WTC11 (cell line): ENCODE results near the gene RUNX1. TPM values are rescaled to one million over a fixed set of nuclear protein-coding genes. Genes with fewer than 3 reads are reported as not detected.

Experiments used
- ATAC-seq: fragments of 200-7000 bp; cut with Tn5 transposase; 2 replicates; pipeline ENCODE4 v1.10.0; 2021; ENCODE audit warnings: mild to moderate bottlenecking, moderate library complexity
- CTCF ChIA-PET: fragments of 300-600 bp; sonication (Branson Sonifier 250); formaldehyde crosslinking; loops from one replicate; lab custom pipeline; 2021; ENCODE audit warnings: antibody characterized with exemption; lab: Charles Lee
- POLR2A ChIA-PET: fragments of 350-600 bp; sonication (Branson Sonifier 250); formaldehyde crosslinking; loops from one replicate; lab custom pipeline; 2021; ENCODE audit warnings: antibody characterized with exemption; lab: Charles Lee
- DNase-seq: peaks from one replicate; pipeline ENCODE4 v3.0.0; 2021; ENCODE audit warnings: low spot score
- H3K27ac Mint-ChIP-seq: 2 replicates; pipeline ENCODE4 v1.8.0; 2021; ENCODE audit warnings: mixed read lengths
- H3K27me3 Mint-ChIP-seq: 2 replicates; pipeline ENCODE4 v1.8.0; 2021; ENCODE audit warnings: low read depth, mild to moderate bottlenecking, moderate library complexity, mixed read lengths
- H3K36me3 Mint-ChIP-seq: 2 replicates; pipeline ENCODE4 v1.8.0; 2021; ENCODE audit warnings: mixed read lengths
- H3K4me1 Mint-ChIP-seq: 2 replicates; pipeline ENCODE4 v1.8.0; 2022; ENCODE audit warnings: mixed read lengths
- H3K4me3 Mint-ChIP-seq: 2 replicates; pipeline ENCODE4 v1.8.0; 2021; ENCODE audit warnings: mild to moderate bottlenecking, moderate library complexity, mixed read lengths
- H3K9me3 Mint-ChIP-seq: 2 replicates; pipeline ENCODE4 v1.8.0; 2021; ENCODE audit warnings: mixed read lengths
- ATF1 ChIP-seq: sonication (generic); formaldehyde crosslinking; IDR thresholded peaks from 2 replicates; pipeline ENCODE4 v1.8.1; 2023; ENCODE audit warnings: mild to moderate bottlenecking, moderate library complexity, missing genetic modification reagents
- CREB1 ChIP-seq: sonication (generic); formaldehyde crosslinking; IDR thresholded peaks from 2 replicates; pipeline ENCODE4 v1.8.0; 2023; ENCODE audit warnings: mild to moderate bottlenecking, missing genetic modification reagents
- ETV6 ChIP-seq: sonication (generic); formaldehyde crosslinking; IDR thresholded peaks from 2 replicates; pipeline ENCODE4 v1.8.1; 2022; ENCODE audit warnings: mild to moderate bottlenecking, missing genetic modification reagents
- FOXJ3 ChIP-seq: sonication (generic); formaldehyde crosslinking; IDR thresholded peaks from 2 replicates; pipeline ENCODE4 v1.9.0; 2021; ENCODE audit warnings: missing genetic modification reagents, mild to moderate bottlenecking, borderline replicate concordance
- GABPB1 ChIP-seq: sonication (generic); formaldehyde crosslinking; IDR thresholded peaks from 2 replicates; pipeline ENCODE4 v1.8.1; 2023; ENCODE audit warnings: mild to moderate bottlenecking, missing genetic modification reagents
- JAZF1 ChIP-seq: fragments of 250-450 bp; sonication (Bioruptor Pico); IDR thresholded peaks from 2 replicates; pipeline ENCODE4 v1.9.0; 2021; ENCODE audit warnings: moderate library complexity, mild to moderate bottlenecking, inconsistent platforms
- JUN ChIP-seq: sonication (generic); formaldehyde crosslinking; IDR thresholded peaks from 2 replicates; pipeline ENCODE4 v1.8.0; 2023; ENCODE audit warnings: mild to moderate bottlenecking, missing genetic modification reagents
- KAT7 ChIP-seq: sonication (generic); formaldehyde crosslinking; IDR thresholded peaks from 2 replicates; pipeline ENCODE4 v1.8.1; 2023; ENCODE audit warnings: missing genetic modification reagents, mild to moderate bottlenecking, borderline replicate concordance
- NFATC4 ChIP-seq: fragments of 250-450 bp; sonication (Bioruptor Pico); IDR thresholded peaks from 2 replicates; pipeline ENCODE4 v1.9.0; 2021; ENCODE audit warnings: mild to moderate bottlenecking
- NR1H2 ChIP-seq: sonication (generic); formaldehyde crosslinking; IDR thresholded peaks from 2 replicates; pipeline ENCODE4 v1.9.0; 2021; ENCODE audit warnings: mild to moderate bottlenecking, moderate library complexity, missing genetic modification reagents
- NR2C2 ChIP-seq: sonication (generic); formaldehyde crosslinking; IDR thresholded peaks from 2 replicates; pipeline ENCODE4 v1.8.0; 2022; ENCODE audit warnings: mild to moderate bottlenecking, missing genetic modification reagents
- TEAD1 ChIP-seq: sonication (generic); formaldehyde crosslinking; IDR thresholded peaks from 2 replicates; pipeline ENCODE4 v1.8.0; 2022; ENCODE audit warnings: mild to moderate bottlenecking, missing genetic modification reagents
- ZBTB21 ChIP-seq: sonication (generic); formaldehyde crosslinking; IDR thresholded peaks from 2 replicates; pipeline ENCODE4 v1.8.1; 2023; ENCODE audit warnings: mild to moderate bottlenecking, missing genetic modification reagents, borderline replicate concordance
- ZNF121 ChIP-seq: sonication (generic); formaldehyde crosslinking; IDR thresholded peaks from 2 replicates; pipeline ENCODE4 v1.8.0; 2023; ENCODE audit warnings: missing genetic modification reagents
- ZNF263 ChIP-seq: sonication (generic); formaldehyde crosslinking; IDR thresholded peaks from 2 replicates; pipeline ENCODE4 v1.8.1; 2022; ENCODE audit warnings: low read depth, mild to moderate bottlenecking, moderate library complexity, missing genetic modification reagents
- total RNA-seq: library from RNA; stranded (reverse); gene quantifications from 3 replicates; pipeline ENCODE4 v1.2.3, GENCODE V29; 2021
- TF ChIP-seq, protein P1 (sequence below): sonication (generic); formaldehyde crosslinking; IDR thresholded peaks from 2 replicates; pipeline ENCODE4 v1.8.1; 2023; ENCODE audit warnings: mild to moderate bottlenecking, missing genetic modification reagents, moderate library complexity
- TF ChIP-seq, protein P2 (sequence below): sonication (generic); formaldehyde crosslinking; IDR thresholded peaks from 2 replicates; pipeline ENCODE4 v1.8.1; 2023; ENCODE audit warnings: mild to moderate bottlenecking, moderate library complexity, missing genetic modification reagents
- TF ChIP-seq, protein P3 (sequence below): sonication (generic); formaldehyde crosslinking; IDR thresholded peaks from 2 replicates; pipeline ENCODE4 v1.8.1; 2023; ENCODE audit warnings: mild to moderate bottlenecking, missing genetic modification reagents, moderate library complexity
- TF ChIP-seq, protein P4 (sequence below): sonication (generic); formaldehyde crosslinking; IDR thresholded peaks from 2 replicates; pipeline ENCODE4 v1.8.1; 2022; ENCODE audit warnings: low read depth, mild to moderate bottlenecking, moderate library complexity, missing genetic modification reagents, borderline replicate concordance
- TF ChIP-seq, protein P5 (sequence below): sonication (generic); formaldehyde crosslinking; conservative IDR thresholded peaks from 2 replicates; pipeline ENCODE4 v1.8.1; 2022; ENCODE audit warnings: mild to moderate bottlenecking, missing genetic modification reagents
- TF ChIP-seq, protein P6 (sequence below): sonication (generic); formaldehyde crosslinking; IDR thresholded peaks from 2 replicates; pipeline ENCODE4 v1.8.1; 2023; ENCODE audit warnings: mild to moderate bottlenecking, missing genetic modification reagents
- TF ChIP-seq, protein P7 (sequence below): fragments of 250-450 bp; sonication (Bioruptor Pico); IDR thresholded peaks from 2 replicates; pipeline ENCODE4 v1.9.0; 2021; ENCODE audit warnings: mild to moderate bottlenecking, borderline replicate concordance

Gene RUNX1
- total RNA-seq, 1 experiment from 2014 or later = 2.2 TPM

DNA sequence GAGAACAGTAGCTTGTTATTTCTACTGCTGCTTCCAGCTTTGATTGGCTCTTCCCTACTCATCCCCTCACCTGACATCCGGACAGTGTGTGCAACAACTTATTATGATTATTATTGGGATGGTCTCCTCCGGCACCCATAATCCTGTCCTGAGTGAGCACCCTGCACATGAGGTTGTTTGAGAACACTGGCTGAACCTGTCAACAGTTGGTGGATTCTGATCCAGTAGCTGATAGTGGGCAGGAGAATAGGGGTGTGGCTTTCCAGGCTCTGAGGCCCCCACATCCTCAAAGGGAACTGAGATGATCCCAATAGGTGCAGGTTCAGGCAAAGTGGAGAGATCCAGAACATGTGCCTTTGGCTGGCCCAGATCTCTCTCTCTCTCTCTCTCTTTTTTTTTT, 60.5 kb downstream of the RUNX1 start (continued):
- TF ChIP-seq, protein P1, sequence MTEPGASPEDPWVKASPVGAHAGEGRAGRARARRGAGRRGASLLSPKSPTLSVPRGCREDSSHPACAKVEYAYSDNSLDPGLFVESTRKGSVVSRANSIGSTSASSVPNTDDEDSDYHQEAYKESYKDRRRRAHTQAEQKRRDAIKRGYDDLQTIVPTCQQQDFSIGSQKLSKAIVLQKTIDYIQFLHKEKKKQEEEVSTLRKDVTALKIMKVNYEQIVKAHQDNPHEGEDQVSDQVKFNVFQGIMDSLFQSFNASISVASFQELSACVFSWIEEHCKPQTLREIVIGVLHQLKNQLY (CRISPR knock-in tag) = no peak
- no peak for TF ChIP-seq NFATC4 (CRISPR knock-in tag)
- TF ChIP-seq, protein P2, sequence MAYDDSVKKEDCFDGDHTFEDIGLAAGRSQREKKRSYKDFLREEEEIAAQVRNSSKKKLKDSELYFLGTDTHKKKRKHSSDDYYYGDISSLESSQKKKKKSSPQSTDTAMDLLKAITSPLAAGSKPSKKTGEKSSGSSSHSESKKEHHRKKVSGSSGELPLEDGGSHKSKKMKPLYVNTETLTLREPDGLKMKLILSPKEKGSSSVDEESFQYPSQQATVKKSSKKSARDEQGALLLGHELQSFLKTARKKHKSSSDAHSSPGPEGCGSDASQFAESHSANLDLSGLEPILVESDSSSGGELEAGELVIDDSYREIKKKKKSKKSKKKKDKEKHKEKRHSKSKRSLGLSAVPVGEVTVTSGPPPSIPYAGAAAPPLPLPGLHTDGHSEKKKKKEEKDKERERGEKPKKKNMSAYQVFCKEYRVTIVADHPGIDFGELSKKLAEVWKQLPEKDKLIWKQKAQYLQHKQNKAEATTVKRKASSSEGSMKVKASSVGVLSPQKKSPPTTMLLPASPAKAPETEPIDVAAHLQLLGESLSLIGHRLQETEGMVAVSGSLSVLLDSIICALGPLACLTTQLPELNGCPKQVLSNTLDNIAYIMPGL (CRISPR knock-in tag) = no peak

DNA sequence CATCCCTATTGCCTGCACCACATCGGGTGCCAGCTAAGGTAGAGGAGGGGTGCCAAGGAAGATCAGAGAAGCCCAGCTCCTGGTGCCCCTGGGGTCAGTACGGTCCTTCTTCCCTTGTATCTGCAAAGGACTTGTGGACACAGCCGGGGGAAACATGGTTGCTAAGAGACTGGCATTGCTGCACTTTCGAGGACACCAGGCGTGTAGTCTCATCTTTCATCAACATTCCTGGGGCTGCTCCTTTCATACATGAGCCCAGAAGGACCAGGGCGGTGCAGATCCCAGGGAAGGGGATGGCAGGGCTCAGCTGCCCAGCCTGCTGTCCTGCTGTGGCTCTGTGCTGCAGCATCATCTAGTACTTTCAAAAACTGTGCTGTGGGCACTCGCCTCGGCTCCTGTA, 61.0 kb downstream of the RUNX1 start:
- H3K4me1 Mint-ChIP-seq = peaks cover 10% of the 10 kb centered on the region
- no peaks in the 10 kb centered on the region for H3K36me3 Mint-ChIP-seq
- CTCF ChIA-PET = interaction anchor here (2.9 kb wide), 1 partner anchor 243 kb away, joined by 9 read pairs; no protein-coding TSS in a partner anchor
- peaks cover 10% of the 10 kb centered on the region for H3K27me3 Mint-ChIP-seq
- H3K27ac Mint-ChIP-seq = no peak overlapping the region
- no peaks in the 10 kb centered on the region for H3K9me3 Mint-ChIP-seq
- POLR2A ChIA-PET = no interaction called here
- DNase-seq (no peak), ATAC-seq (no peak)
- H3K4me3 Mint-ChIP-seq = no peak overlapping the region
- TF ChIP-seq ZBTB21 (CRISPR knock-in tag) = no peak
- TF ChIP-seq, protein P3, sequence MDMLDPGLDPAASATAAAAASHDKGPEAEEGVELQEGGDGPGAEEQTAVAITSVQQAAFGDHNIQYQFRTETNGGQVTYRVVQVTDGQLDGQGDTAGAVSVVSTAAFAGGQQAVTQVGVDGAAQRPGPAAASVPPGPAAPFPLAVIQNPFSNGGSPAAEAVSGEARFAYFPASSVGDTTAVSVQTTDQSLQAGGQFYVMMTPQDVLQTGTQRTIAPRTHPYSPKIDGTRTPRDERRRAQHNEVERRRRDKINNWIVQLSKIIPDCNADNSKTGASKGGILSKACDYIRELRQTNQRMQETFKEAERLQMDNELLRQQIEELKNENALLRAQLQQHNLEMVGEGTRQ (CRISPR knock-in tag) = no peak
- TF ChIP-seq ZNF263 (CRISPR knock-in tag) = no peak
- no peak for TF ChIP-seq NR1H2 (CRISPR knock-in tag)
- no peak for TF ChIP-seq FOXJ3 (CRISPR knock-in tag)
- TF ChIP-seq NR2C2 (CRISPR knock-in tag) = no peak
- no peak for TF ChIP-seq KAT7 (CRISPR knock-in tag)
- TF ChIP-seq, protein P4, sequence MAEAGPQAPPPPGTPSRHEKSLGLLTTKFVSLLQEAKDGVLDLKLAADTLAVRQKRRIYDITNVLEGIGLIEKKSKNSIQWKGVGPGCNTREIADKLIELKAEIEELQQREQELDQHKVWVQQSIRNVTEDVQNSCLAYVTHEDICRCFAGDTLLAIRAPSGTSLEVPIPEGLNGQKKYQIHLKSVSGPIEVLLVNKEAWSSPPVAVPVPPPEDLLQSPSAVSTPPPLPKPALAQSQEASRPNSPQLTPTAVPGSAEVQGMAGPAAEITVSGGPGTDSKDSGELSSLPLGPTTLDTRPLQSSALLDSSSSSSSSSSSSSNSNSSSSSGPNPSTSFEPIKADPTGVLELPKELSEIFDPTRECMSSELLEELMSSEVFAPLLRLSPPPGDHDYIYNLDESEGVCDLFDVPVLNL = no peak
- no peak for TF ChIP-seq ZNF121
- no peak for TF ChIP-seq CREB1 (CRISPR knock-in tag)
- TF ChIP-seq, protein P5, sequence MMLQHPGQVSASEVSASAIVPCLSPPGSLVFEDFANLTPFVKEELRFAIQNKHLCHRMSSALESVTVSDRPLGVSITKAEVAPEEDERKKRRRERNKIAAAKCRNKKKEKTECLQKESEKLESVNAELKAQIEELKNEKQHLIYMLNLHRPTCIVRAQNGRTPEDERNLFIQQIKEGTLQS (CRISPR knock-in tag) = no peak
- TF ChIP-seq, protein P1 (CRISPR knock-in tag) = no peak
- no peak for TF ChIP-seq ETV6

DNA sequence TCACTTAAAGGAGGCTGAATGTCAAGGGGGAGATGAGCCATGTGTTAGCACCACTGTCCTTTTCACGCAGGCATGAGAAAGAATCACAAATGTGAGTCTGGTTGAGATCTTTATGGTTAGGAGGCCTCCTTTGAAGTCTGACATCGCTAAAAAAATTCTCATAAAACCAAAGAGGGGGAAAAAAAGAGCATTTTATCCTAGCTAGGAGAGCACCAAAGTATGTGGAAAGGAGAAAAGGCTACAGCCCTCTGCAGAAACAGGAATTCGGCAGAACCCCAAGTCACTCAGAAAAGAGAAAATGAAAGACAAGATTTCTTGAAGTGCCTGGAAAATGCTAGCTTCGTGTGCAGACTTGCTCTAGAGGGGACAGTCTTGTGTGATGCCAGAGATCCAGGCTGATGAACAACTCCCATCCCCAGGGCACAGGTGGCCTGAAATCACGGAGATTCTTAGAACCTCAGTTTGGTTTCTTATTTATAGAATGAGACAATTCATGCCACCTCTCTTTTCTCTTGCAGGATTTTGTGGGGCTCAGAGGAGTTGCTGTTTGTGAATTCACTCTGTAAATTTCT, 61.5 kb downstream of the RUNX1 start:
- H3K27ac Mint-ChIP-seq = no peak overlapping the region
- no peak for ATAC-seq
- ChIA-PET CTCF (no interaction called here), POLR2A (no interaction called here)
- peaks cover 10% of the 10 kb centered on the region for H3K4me1 Mint-ChIP-seq
- no peaks in the 10 kb centered on the region for H3K36me3 Mint-ChIP-seq
- no peak overlapping the region for H3K4me3 Mint-ChIP-seq
- H3K9me3 Mint-ChIP-seq = no peaks in the 10 kb centered on the region
- peaks cover 10% of the 10 kb centered on the region for H3K27me3 Mint-ChIP-seq
- no peak for DNase-seq
- TF ChIP-seq ETV6 (no peak), GABPB1 (CRISPR knock-in tag) (no peak), JUN (CRISPR knock-in tag) (no peak), ATF1 (CRISPR knock-in tag) (no peak), JAZF1 (no peak), TEAD1 (CRISPR knock-in tag) (no peak)
- TF ChIP-seq, protein P6, sequence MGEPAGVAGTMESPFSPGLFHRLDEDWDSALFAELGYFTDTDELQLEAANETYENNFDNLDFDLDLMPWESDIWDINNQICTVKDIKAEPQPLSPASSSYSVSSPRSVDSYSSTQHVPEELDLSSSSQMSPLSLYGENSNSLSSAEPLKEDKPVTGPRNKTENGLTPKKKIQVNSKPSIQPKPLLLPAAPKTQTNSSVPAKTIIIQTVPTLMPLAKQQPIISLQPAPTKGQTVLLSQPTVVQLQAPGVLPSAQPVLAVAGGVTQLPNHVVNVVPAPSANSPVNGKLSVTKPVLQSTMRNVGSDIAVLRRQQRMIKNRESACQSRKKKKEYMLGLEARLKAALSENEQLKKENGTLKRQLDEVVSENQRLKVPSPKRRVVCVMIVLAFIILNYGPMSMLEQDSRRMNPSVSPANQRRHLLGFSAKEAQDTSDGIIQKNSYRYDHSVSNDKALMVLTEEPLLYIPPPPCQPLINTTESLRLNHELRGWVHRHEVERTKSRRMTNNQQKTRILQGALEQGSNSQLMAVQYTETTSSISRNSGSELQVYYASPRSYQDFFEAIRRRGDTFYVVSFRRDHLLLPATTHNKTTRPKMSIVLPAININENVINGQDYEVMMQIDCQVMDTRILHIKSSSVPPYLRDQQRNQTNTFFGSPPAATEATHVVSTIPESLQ (CRISPR knock-in tag) = no peak
- TF ChIP-seq, protein P7, sequence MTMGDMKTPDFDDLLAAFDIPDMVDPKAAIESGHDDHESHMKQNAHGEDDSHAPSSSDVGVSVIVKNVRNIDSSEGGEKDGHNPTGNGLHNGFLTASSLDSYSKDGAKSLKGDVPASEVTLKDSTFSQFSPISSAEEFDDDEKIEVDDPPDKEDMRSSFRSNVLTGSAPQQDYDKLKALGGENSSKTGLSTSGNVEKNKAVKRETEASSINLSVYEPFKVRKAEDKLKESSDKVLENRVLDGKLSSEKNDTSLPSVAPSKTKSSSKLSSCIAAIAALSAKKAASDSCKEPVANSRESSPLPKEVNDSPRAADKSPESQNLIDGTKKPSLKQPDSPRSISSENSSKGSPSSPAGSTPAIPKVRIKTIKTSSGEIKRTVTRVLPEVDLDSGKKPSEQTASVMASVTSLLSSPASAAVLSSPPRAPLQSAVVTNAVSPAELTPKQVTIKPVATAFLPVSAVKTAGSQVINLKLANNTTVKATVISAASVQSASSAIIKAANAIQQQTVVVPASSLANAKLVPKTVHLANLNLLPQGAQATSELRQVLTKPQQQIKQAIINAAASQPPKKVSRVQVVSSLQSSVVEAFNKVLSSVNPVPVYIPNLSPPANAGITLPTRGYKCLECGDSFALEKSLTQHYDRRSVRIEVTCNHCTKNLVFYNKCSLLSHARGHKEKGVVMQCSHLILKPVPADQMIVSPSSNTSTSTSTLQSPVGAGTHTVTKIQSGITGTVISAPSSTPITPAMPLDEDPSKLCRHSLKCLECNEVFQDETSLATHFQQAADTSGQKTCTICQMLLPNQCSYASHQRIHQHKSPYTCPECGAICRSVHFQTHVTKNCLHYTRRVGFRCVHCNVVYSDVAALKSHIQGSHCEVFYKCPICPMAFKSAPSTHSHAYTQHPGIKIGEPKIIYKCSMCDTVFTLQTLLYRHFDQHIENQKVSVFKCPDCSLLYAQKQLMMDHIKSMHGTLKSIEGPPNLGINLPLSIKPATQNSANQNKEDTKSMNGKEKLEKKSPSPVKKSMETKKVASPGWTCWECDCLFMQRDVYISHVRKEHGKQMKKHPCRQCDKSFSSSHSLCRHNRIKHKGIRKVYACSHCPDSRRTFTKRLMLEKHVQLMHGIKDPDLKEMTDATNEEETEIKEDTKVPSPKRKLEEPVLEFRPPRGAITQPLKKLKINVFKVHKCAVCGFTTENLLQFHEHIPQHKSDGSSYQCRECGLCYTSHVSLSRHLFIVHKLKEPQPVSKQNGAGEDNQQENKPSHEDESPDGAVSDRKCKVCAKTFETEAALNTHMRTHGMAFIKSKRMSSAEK (CRISPR knock-in tag) = no peak
